HepG2 (cell line): ENCODE data around the gene PET117. TPM values are rescaled to one million over a fixed set of nuclear protein-coding genes. Genes with fewer than 3 reads are reported as not detected.

Experiments used
- ATAC-seq: fragments of 200-7000 bp; cut with Tn5 transposase; 3 replicates; pipeline ENCODE4 v1.9.1; 2020; ENCODE audit warnings: mild to moderate bottlenecking, moderate library complexity
- BruUV-seq: library from RNA; stranded (reverse); fragments of 400-500 nt; replicated peaks from 2 replicates; lab custom pipeline; 2021; lab: Mats Ljungman, UMichigan
- CTCF ChIA-PET: fragments of 300-600 bp; formaldehyde crosslinking; extraction: SDS; loops from one replicate; lab custom pipeline; 2021; ENCODE audit warnings: low total read pairs, inconsistent platforms, low intra/inter-chr PET ratio; lab: Yijun Ruan, JAX
- POLR2A ChIA-PET: fragments of 350-600 bp; sonication (Branson Sonifier 250); formaldehyde crosslinking; loops from one replicate; lab custom pipeline; 2020; ENCODE audit warnings: antibody characterized with exemption, inconsistent platforms; lab: Yijun Ruan, JAX
- DNase-seq: peaks from one replicate; pipeline ENCODE4 v3.0.0-alpha.2; 2015; ENCODE audit warnings: low spot score
- FAIRE-seq: peaks from 3 replicates; lab custom pipeline; 2011; peaks lifted over from hg19 to GRCh38; lab: Jason Lieb, UNC
- H2AFZ ChIP-seq: one replicate; pipeline ENCODE4 v1.6.1; 2011; ENCODE audit warnings: low read length, inconsistent platforms
- H3K27ac ChIP-seq: fragments of 300-600 bp; 3 replicates; pipeline ENCODE4 v1.8.0; 2011; ENCODE audit warnings: mixed run types, mild to moderate bottlenecking, mixed read lengths, low read length, inconsistent platforms; ENCODE audit not compliant: insufficient read depth; ENCODE audit errors: extremely low read length
- H3K27me3 ChIP-seq, 2 experiments: fragments of 200-600 bp in 1 of 2; 2 replicates in 1 of 2; 3 replicates in 1 of 2; pipeline versions ENCODE4 v1.6.0 to v1.8.0; 2011; ENCODE audit warnings: low read length in 2 of 2, mild to moderate bottlenecking in 2 of 2, moderate library complexity in 2 of 2, inconsistent platforms in 1 of 2; ENCODE audit not compliant: insufficient read depth in 2 of 2, control insufficient read depth in 1 of 2
- H3K36me3 ChIP-seq, 2 experiments: fragments of 200-600 bp in 1 of 2; replicated peaks in 1 of 2; 2 replicates in 1 of 2; 3 replicates in 1 of 2; pipeline versions ENCODE4 v1.5.1 to v1.8.0; 2011; ENCODE audit warnings: low read length in 2 of 2, inconsistent platforms in 1 of 2; ENCODE audit not compliant: insufficient read depth in 2 of 2, control insufficient read depth in 1 of 2
- H3K4me1 ChIP-seq: 2 replicates; pipeline ENCODE4 v1.5.1; 2012; ENCODE audit warnings: low read length, inconsistent platforms; ENCODE audit not compliant: insufficient read depth
- H3K4me2 ChIP-seq: 2 replicates; pipeline ENCODE4 v1.6.0; 2011; ENCODE audit warnings: low read depth, low read length, inconsistent platforms
- H3K4me3 ChIP-seq, 3 experiments: fragments of 200-600 bp in 1 of 3; sonication (generic), shearing (Covaris generic) in 1 of 3; replicated peaks in 1 of 3; 2 replicates each; pipeline ENCODE4 v1.5.1; 2011 to 2016; ENCODE audit warnings: low read length in 3 of 3, inconsistent platforms in 2 of 3, low read depth in 2 of 3, mild to moderate bottlenecking in 2 of 3, control low read depth in 1 of 3, mixed read lengths in 1 of 3; ENCODE audit not compliant: insufficient read depth in 1 of 3
- H3K79me2 ChIP-seq: one replicate; pipeline ENCODE4 v1.6.1; 2011; ENCODE audit warnings: low read length, inconsistent platforms; ENCODE audit not compliant: insufficient read depth
- H3K9ac ChIP-seq: 2 replicates; pipeline ENCODE4 v1.6.0; 2011; ENCODE audit warnings: mild to moderate bottlenecking, low read depth, low read length, inconsistent platforms; ENCODE audit not compliant: insufficient read depth
- H3K9me3 ChIP-seq: 2 replicates; pipeline ENCODE4 v1.5.1; 2012; ENCODE audit warnings: mild to moderate bottlenecking, low read length
- H4K20me1 ChIP-seq: 2 replicates; pipeline ENCODE4 v1.6.0; 2011; ENCODE audit warnings: inconsistent platforms, mild to moderate bottlenecking, low read length, moderate library complexity; ENCODE audit not compliant: insufficient read depth
- ATF4 ChIP-seq, 2 experiments: fragments of 450-650 bp in 1 of 2; sonication (generic) in 1 of 2; formaldehyde crosslinking; IDR thresholded peaks; 2 replicates each; pipeline versions ENCODE4 v1.5.0 to v1.8.0; 2020 to 2022; ENCODE audit warnings: mild to moderate bottlenecking in 1 of 2, missing genetic modification reagents in 1 of 2
- ETV5 ChIP-seq: IDR thresholded peaks from 2 replicates; pipeline ENCODE4 v1.6.1; 2018; ENCODE audit warnings: missing biosample characterization, missing genetic modification reagents, inconsistent platforms, borderline replicate concordance
- FOXK2 ChIP-seq: fragments of 450-650 bp; IDR thresholded peaks from 2 replicates; pipeline ENCODE4 v1.6.1; 2016
- HOXA3 ChIP-seq: sonication (generic); formaldehyde crosslinking; IDR thresholded peaks from 2 replicates; pipeline ENCODE4 v1.5.0; 2020; ENCODE audit warnings: missing genetic modification reagents
- MAFF ChIP-seq: IDR thresholded peaks from 2 replicates; pipeline ENCODE4 v1.6.1; 2011; ENCODE audit warnings: low read depth, low read length, improper control_type of control experiment
- MAFK ChIP-seq, 2 experiments: IDR thresholded peaks in 1 of 2; conservative IDR thresholded peaks in 1 of 2; 2 replicates each; pipeline ENCODE4 v1.6.1; 2011; ENCODE audit warnings: improper control_type of control experiment in 2 of 2, low read length in 2 of 2
- NFIB ChIP-seq: sonication (generic); formaldehyde crosslinking; IDR thresholded peaks from 2 replicates; pipeline ENCODE4 v1.9.0; 2021; ENCODE audit warnings: missing genetic modification reagents, mild to moderate bottlenecking, borderline replicate concordance
- REL ChIP-seq: sonication (generic); formaldehyde crosslinking; conservative IDR thresholded peaks from 2 replicates; pipeline ENCODE4 v1.8.0; 2022; ENCODE audit warnings: mild to moderate bottlenecking, missing genetic modification reagents, moderate library complexity
- THRA ChIP-seq: sonication (generic); formaldehyde crosslinking; IDR thresholded peaks from 2 replicates; pipeline ENCODE4 v1.4.0; 2020; ENCODE audit warnings: missing genetic modification reagents, borderline replicate concordance
- ZBTB4 ChIP-seq: sonication (generic); formaldehyde crosslinking; IDR thresholded peaks from 2 replicates; pipeline ENCODE4 v1.4.0; 2020; ENCODE audit warnings: missing genetic modification reagents, mild to moderate bottlenecking, borderline replicate concordance
- ZMYM4 ChIP-seq: sonication (generic); formaldehyde crosslinking; IDR thresholded peaks from 2 replicates; pipeline ENCODE4 v1.8.1; 2023; ENCODE audit warnings: mild to moderate bottlenecking, missing genetic modification reagents
- WGBS: methylation state at CpG from one replicate; pipeline ENCODE4 v1.1.6; 2017; ENCODE audit warnings: low lambda C conversion rate; 5-methylcytosine and 5-hydroxymethylcytosine counted together
- in situ Hi-C: cut with HindIII; loops from 2 replicates; pipeline ENCODE4 v1.10.0; 2017; ENCODE audit warnings: low pct_unique_long_range_greater_than_20kb; ENCODE audit not compliant: extremely low pct_ligation_motif_present
- intact Hi-C: fragments of 100-400 bp; cut with micrococcal nuclease; formaldehyde crosslinking; loops from one replicate; pipeline ENCODE4 v1.10.0; 2022; ENCODE audit not compliant: unreplicated experiment
- polyA plus RNA-seq, 8 experiments: library from polyadenylated mRNA; depleted of rRNA in 3 of 8; stranded (reverse) in 7 of 8; unstranded in 1 of 8; fragments of >200 nt; fragmentation: Illumina TruSeq in 4 of 8; extraction: Trizol in 4 of 8; gene quantifications; 2 replicates each; pipeline versions ENCODE4 v1.2.1 to v1.2.3, GENCODE V29; 2011 to 2016; ENCODE audit warnings: low read depth in 4 of 8, missing spikeins in 1 of 8, mixed read lengths in 1 of 8; ENCODE audit not compliant: insufficient read depth in 1 of 8
- total RNA-seq, 5 experiments: library from RNA; depleted of rRNA; stranded (reverse); fragments of >200 nt; fragmentation: Illumina TruSeq; extraction: Trizol; gene quantifications; 2 replicates each; pipeline ENCODE4 v1.2.3, GENCODE V29; 2016; ENCODE audit warnings: low read depth in 1 of 5

PET117 gene
- total and polyA plus RNA-seq, 2 of the 13 experiments (the other 11 are each of a cell fraction or from before 2014, with no cell fraction given): 22.2 to 48.2 TPM

GRCh38 chr20:18174906-18175683 lies 37.4 kb downstream of the PET117 start:
- no peaks in the 10 kb centered on the region for H4K20me1 ChIP-seq
- ChIA-PET POLR2A (no interaction called here), CTCF (no interaction called here)
- 96% methylated on average over 14 of the region's 14 CpGs for WGBS
- in situ Hi-C loops (no loop called here), intact Hi-C loops (no loop called here)
- no peaks in the 10 kb centered on the region for H3K4me1 ChIP-seq
- no peak overlapping the region for H3K27ac ChIP-seq
- H3K9me3 ChIP-seq: peaks cover 9% of the 10 kb centered on the region
- no peak overlapping the region for H3K9ac ChIP-seq
- DNase-seq (no peak), FAIRE-seq (no peak), ATAC-seq (no peak)
- H3K4me3 ChIP-seq: no peak overlapping the region
- TF ChIP-seq REL (CRISPR knock-in tag) (no peak), MAFK (conservative IDR thresholded peaks at IDR 0.05 in 1 of 2, IDR thresholded peaks at IDR 0.05 in 1 of 2; ENCODE audit: low read length in 2 of 2) (peak; percentile 68 to 87), NFIB (CRISPR knock-in tag) (0 out of 2 replicates have a peak, but pooled peaks have one; percentile 32), MAFF (peak; percentile 70; the same call in 1 of the 2 replicates), FOXK2 (no peak)
- H3K36me3 ChIP-seq: no peaks in the 10 kb centered on the region
- H3K27me3 ChIP-seq: no peaks in the 10 kb centered on the region
- BruUV-seq: no TSS peak
- no peaks in the 10 kb centered on the region for H3K79me2 ChIP-seq
- no peak overlapping the region for H2AFZ ChIP-seq
- H3K4me2 ChIP-seq: no peak overlapping the region

GRCh38 chr20:18176318-18176785 lies 38.7 kb downstream of the PET117 start:
- WGBS: 87% methylated on average over 8 of the region's 8 CpGs
- FAIRE-seq: no peak
- H3K9ac ChIP-seq: no peak overlapping the region
- peak in 1 of 2 experiments; percentile 97; a peak in 2 of 4 replicates for TF ChIP-seq ATF4 (CRISPR knock-in tag; IDR thresholded peaks at IDR 0.05)
- TF ChIP-seq ETV5 (CRISPR knock-in tag): no peak
- TF ChIP-seq ZBTB4: 0 out of 2 replicates have a peak, but pooled peaks have one; percentile 57
- peak; percentile 53; the same call in 1 of the 2 replicates for TF ChIP-seq ZMYM4 (CRISPR knock-in tag)
- peak; percentile 58; the same call in 1 of the 2 replicates for TF ChIP-seq HOXA3 (CRISPR knock-in tag)
- peak; percentile 77; the same call in 1 of the 2 replicates for TF ChIP-seq THRA (CRISPR knock-in tag)

More at GRCh38 chr20:18176318-18176785, 38.7 kb downstream of the PET117 start:
- Histone ChIP-seq H3K4me2 (no peak overlapping the region), H3K27me3 (no peaks in the 10 kb centered on the region), H4K20me1 (no peaks in the 10 kb centered on the region), H2AFZ (no peak overlapping the region), H3K9me3 (peaks cover 17% of the 10 kb centered on the region), H3K79me2 (no peaks in the 10 kb centered on the region), H3K4me3 (no peak overlapping the region), H3K36me3 (no peaks in the 10 kb centered on the region), H3K27ac (no peak overlapping the region), H3K4me1 (no peaks in the 10 kb centered on the region)
- intact Hi-C loops (no loop called here), in situ Hi-C loops (no loop called here)
- ChIA-PET CTCF (no interaction called here), POLR2A (interaction anchor here (0.7 to 1.0 kb wide), 4 partner anchors 31 to 112 kb away, joined by 3 to 6 read pairs (median 3); partner anchors contain the start of gene ZNF133)
- BruUV-seq: no TSS peak
- peak; percentile 56 for DNase-seq
- peak; percentile 74 for ATAC-seq
